GM19025 (cell line): ENCODE data around the gene GNG8.

Experiments
- ATAC-seq: cut with Tn5 transposase; IDR thresholded peaks from one replicate; pipeline ENCODE4 v1.9.1; 2021; ENCODE audit warnings: mild to moderate bottlenecking, low read depth, moderate library complexity; ENCODE audit not compliant: unreplicated experiment

GNG8 gene

GRCh38 chr19:46621191-46622117 lies 14.5 kb downstream of the GNG8 start:
- no peak for ATAC-seq

GRCh38 chr19:46620716-46621115 lies 15.3 kb downstream of the GNG8 start:
- ATAC-seq, result no peak

GRCh38 chr19:46620267-46620666 lies 15.7 kb downstream of the GNG8 start:
- no peak for ATAC-seq

- no peak for ATAC-seq
Observed at GRCh38 chr19:46618670-46619231, 17.3 kb downstream of the GNG8 start.

- no peak for ATAC-seq
Observed at GRCh38 chr19:46617601-46618000, 18.4 kb downstream of the GNG8 start.

GRCh38 chr19:46616631-46617322 lies 19.2 kb downstream of the GNG8 start:
- no peak for ATAC-seq

- ATAC-seq, result no peak
Observed at GRCh38 chr19:46615966-46616365, 20.0 kb downstream of the GNG8 start.

GRCh38 chr19:46614114-46614722 lies 21.8 kb downstream of the GNG8 start:
- ATAC-seq, result no peak

- ATAC-seq, result no peak
Observed at GRCh38 chr19:46613525-46613924, 22.5 kb downstream of the GNG8 start.

GRCh38 chr19:46611776-46612175 lies 24.2 kb downstream of the GNG8 start:
- no peak for ATAC-seq

- no peak for ATAC-seq
Observed at GRCh38 chr19:46610851-46611770, 24.9 kb downstream of the GNG8 start.

GRCh38 chr19:46610413-46610775 lies 25.6 kb downstream of the GNG8 start:
- ATAC-seq, result no peak

- ATAC-seq, result no peak
Observed at GRCh38 chr19:46609511-46610412, 26.2 kb downstream of the GNG8 start.

- no peak for ATAC-seq
Observed at GRCh38 chr19:46608581-46609345, 27.2 kb downstream of the GNG8 start.

- no peak for ATAC-seq
Observed at GRCh38 chr19:46608178-46608577, 27.8 kb downstream of the GNG8 start.

GRCh38 chr19:46607448-46607841 lies 28.6 kb downstream of the GNG8 start:
- no peak for ATAC-seq

GRCh38 chr19:46606681-46607447 lies 29.1 kb downstream of the GNG8 start:
- no peak for ATAC-seq

- no peak for ATAC-seq
Observed at GRCh38 chr19:46606019-46606418, 30.0 kb downstream of the GNG8 start.
